ENCODE measurements around the gene EIF3CL.
"Not testable (repeated sequence)": the region's sequence is repeated elsewhere in the genome, so short reads cannot be mapped to it uniquely, and the experiment has no call there.

Gene EIF3CL

GRCh38 chr16:28413585-28413984 is 9.9 kb upstream of the EIF3CL start:
- not testable (repeated sequence) for H3K4me1 ChIP-seq (ENCODE audit: control insufficient read depth, insufficient read depth, low read length, poor library complexity, severe bottlenecking); H3K27ac ChIP-seq (ENCODE audit: low read depth, low read length, severe bottlenecking); H3K9me3 ChIP-seq (ENCODE audit: control insufficient read depth, low read length); H3K36me3 ChIP-seq (ENCODE audit: control insufficient read depth, insufficient read depth, low read length); H3K4me3 ChIP-seq (ENCODE audit: extremely low read depth, insufficient read depth, low read length, poor library complexity, severe bottlenecking)
- WGBS, 2 experiments (ENCODE audit: insufficient coverage in 2 of 2), result no CpG with 5 or more reads among the region's 7 CpGs

- not testable (repeated sequence) for H3K4me3 ChIP-seq (ENCODE audit: extremely low read depth, insufficient read depth, low read length, poor library complexity, severe bottlenecking); H3K27ac ChIP-seq (ENCODE audit: low read depth, low read length, severe bottlenecking); H3K36me3 ChIP-seq (ENCODE audit: control insufficient read depth, insufficient read depth, low read length); H3K4me1 ChIP-seq (ENCODE audit: control insufficient read depth, insufficient read depth, low read length, poor library complexity, severe bottlenecking); H3K9me3 ChIP-seq (ENCODE audit: control insufficient read depth, low read length)
- WGBS, 2 experiments (ENCODE audit: insufficient coverage in 2 of 2), result no CpG with 5 or more reads among the region's 5 CpGs
Measured at GRCh38 chr16:28392054-28392453, 11.6 kb downstream of the EIF3CL start.

- H3K4me3 ChIP-seq (ENCODE audit: extremely low read depth, insufficient read depth, low read length, poor library complexity, severe bottlenecking); H3K27ac ChIP-seq (ENCODE audit: low read depth, low read length, severe bottlenecking); H3K4me1 ChIP-seq (ENCODE audit: control insufficient read depth, insufficient read depth, low read length, poor library complexity, severe bottlenecking); H3K9me3 ChIP-seq (ENCODE audit: control insufficient read depth, low read length); H3K36me3 ChIP-seq (ENCODE audit: control insufficient read depth, insufficient read depth, low read length): not testable (repeated sequence)
- no CpG with 5 or more reads among the region's 10 CpGs for WGBS, 2 experiments (ENCODE audit: insufficient coverage in 2 of 2)
Measured at GRCh38 chr16:28382177-28382867, 21.3 kb downstream of the EIF3CL start.

DNA sequence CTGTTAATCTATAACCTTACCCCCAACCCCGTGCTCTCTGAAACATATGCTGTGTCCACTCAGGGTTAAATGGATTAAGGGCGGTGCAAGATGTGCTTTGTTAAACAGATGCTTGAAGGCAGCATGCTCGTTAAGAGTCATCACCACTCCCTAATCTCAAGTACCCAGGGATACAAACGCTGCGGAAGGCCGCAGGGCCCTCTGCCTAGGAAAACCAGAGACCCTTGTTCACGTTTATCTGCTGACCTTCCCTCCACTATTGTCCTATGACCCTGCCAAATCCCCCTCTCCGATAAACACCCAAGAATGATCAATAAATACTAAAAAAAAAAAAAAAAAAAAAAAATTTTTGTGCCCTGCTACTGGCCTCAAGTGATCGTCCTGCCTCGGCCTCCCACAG is 25.8 kb downstream of the EIF3CL start:
- not testable (repeated sequence) for H3K36me3 ChIP-seq (ENCODE audit: control insufficient read depth, insufficient read depth, low read length); H3K9me3 ChIP-seq (ENCODE audit: control insufficient read depth, low read length); H3K27ac ChIP-seq (ENCODE audit: low read depth, low read length, severe bottlenecking); H3K4me3 ChIP-seq (ENCODE audit: extremely low read depth, insufficient read depth, low read length, poor library complexity, severe bottlenecking); H3K4me1 ChIP-seq (ENCODE audit: control insufficient read depth, insufficient read depth, low read length, poor library complexity, severe bottlenecking)
- 100% methylated on average over 1 of the region's 10 CpGs; no CpG with 5 or more reads in 1 of the 2 experiments for WGBS, 2 experiments (ENCODE audit: insufficient coverage in 2 of 2)

GRCh38 chr16:28377108-28377625 is 26.5 kb downstream of the EIF3CL start:
- H3K27ac ChIP-seq (ENCODE audit: low read depth, low read length, severe bottlenecking); H3K9me3 ChIP-seq (ENCODE audit: control insufficient read depth, low read length); H3K4me1 ChIP-seq (ENCODE audit: control insufficient read depth, insufficient read depth, low read length, poor library complexity, severe bottlenecking); H3K36me3 ChIP-seq (ENCODE audit: control insufficient read depth, insufficient read depth, low read length); H3K4me3 ChIP-seq (ENCODE audit: extremely low read depth, insufficient read depth, low read length, poor library complexity, severe bottlenecking): not testable (repeated sequence)
- WGBS, 2 experiments (ENCODE audit: insufficient coverage in 2 of 2), result 97 to 100% methylated on average over 4 of the region's 38 CpGs

- no CpG with 5 or more reads among the region's 8 CpGs for WGBS, 2 experiments (ENCODE audit: insufficient coverage in 2 of 2)
- H3K36me3 ChIP-seq (ENCODE audit: control insufficient read depth, insufficient read depth, low read length); H3K9me3 ChIP-seq (ENCODE audit: control insufficient read depth, low read length); H3K4me3 ChIP-seq (ENCODE audit: extremely low read depth, insufficient read depth, low read length, poor library complexity, severe bottlenecking); H3K27ac ChIP-seq (ENCODE audit: low read depth, low read length, severe bottlenecking); H3K4me1 ChIP-seq (ENCODE audit: control insufficient read depth, insufficient read depth, low read length, poor library complexity, severe bottlenecking): not testable (repeated sequence)
Measured at GRCh38 chr16:28375115-28375514, 28.5 kb downstream of the EIF3CL start.

DNA sequence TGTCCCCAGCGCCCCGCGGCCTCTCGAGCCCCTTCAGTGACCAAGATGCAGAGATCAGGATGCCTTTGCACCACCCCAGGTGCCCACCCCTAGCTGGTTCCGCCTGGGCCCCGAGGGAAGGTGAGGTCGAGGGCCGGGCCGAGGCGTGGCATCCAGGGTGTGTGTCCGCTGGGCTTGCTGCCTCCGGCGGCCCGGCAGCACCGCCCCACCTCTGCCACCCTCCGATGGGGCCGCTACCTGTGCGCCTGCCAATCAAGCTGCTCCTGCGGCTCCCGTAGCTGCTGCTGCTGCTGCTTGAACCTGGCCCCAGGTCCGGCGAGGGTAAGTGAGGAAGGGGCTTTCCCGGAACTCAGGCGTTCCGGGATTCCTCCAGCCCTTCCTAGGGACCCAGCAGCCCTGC is 29.4 kb downstream of the EIF3CL start:
- H3K27ac ChIP-seq (ENCODE audit: low read depth, low read length, severe bottlenecking); H3K36me3 ChIP-seq (ENCODE audit: control insufficient read depth, insufficient read depth, low read length); H3K9me3 ChIP-seq (ENCODE audit: control insufficient read depth, low read length); H3K4me3 ChIP-seq (ENCODE audit: extremely low read depth, insufficient read depth, low read length, poor library complexity, severe bottlenecking); H3K4me1 ChIP-seq (ENCODE audit: control insufficient read depth, insufficient read depth, low read length, poor library complexity, severe bottlenecking): not testable (repeated sequence)
- WGBS, 2 experiments (ENCODE audit: insufficient coverage in 2 of 2), result no CpG with 5 or more reads among the region's 25 CpGs

- not testable (repeated sequence) for H3K4me3 ChIP-seq (ENCODE audit: extremely low read depth, insufficient read depth, low read length, poor library complexity, severe bottlenecking); H3K27ac ChIP-seq (ENCODE audit: low read depth, low read length, severe bottlenecking); H3K4me1 ChIP-seq (ENCODE audit: control insufficient read depth, insufficient read depth, low read length, poor library complexity, severe bottlenecking); H3K9me3 ChIP-seq (ENCODE audit: control insufficient read depth, low read length); H3K36me3 ChIP-seq (ENCODE audit: control insufficient read depth, insufficient read depth, low read length)
- 38 to 47% methylated on average over 3 of the region's 32 CpGs for WGBS, 2 experiments (ENCODE audit: insufficient coverage in 2 of 2)
Measured at GRCh38 chr16:28367926-28368325, 35.7 kb downstream of the EIF3CL start.

GRCh38 chr16:28364268-28365173 is 39.1 kb downstream of the EIF3CL start:
- not testable (repeated sequence) for H3K9me3 ChIP-seq (ENCODE audit: control insufficient read depth, low read length)
- WGBS, 2 experiments (ENCODE audit: insufficient coverage in 2 of 2), result no CpG with 5 or more reads among the region's 75 CpGs

GRCh38 chr16:28363408-28363807 is 40.2 kb downstream of the EIF3CL start, which contains the start of gene NPIPB6:
NPIPB6 (minus strand) TSS chr16:28363508; CDS start chr16:28362822, 686 bp downstream.
- H3K27ac ChIP-seq (ENCODE audit: low read depth, low read length, severe bottlenecking); H3K4me3 ChIP-seq (ENCODE audit: extremely low read depth, insufficient read depth, low read length, poor library complexity, severe bottlenecking); H3K4me1 ChIP-seq (ENCODE audit: control insufficient read depth, insufficient read depth, low read length, poor library complexity, severe bottlenecking); H3K9me3 ChIP-seq (ENCODE audit: control insufficient read depth, low read length); H3K36me3 ChIP-seq (ENCODE audit: control insufficient read depth, insufficient read depth, low read length): not testable (repeated sequence)
- no CpG with 5 or more reads among the region's 5 CpGs for WGBS, 2 experiments (ENCODE audit: insufficient coverage in 2 of 2)

More at GRCh38 chr16:28364268-28365173, 39.1 kb downstream of the EIF3CL start:
- not testable (repeated sequence) for H3K4me3 ChIP-seq (ENCODE audit: extremely low read depth, insufficient read depth, low read length, poor library complexity, severe bottlenecking); H3K27ac ChIP-seq (ENCODE audit: low read depth, low read length, severe bottlenecking); H3K4me1 ChIP-seq (ENCODE audit: control insufficient read depth, insufficient read depth, low read length, poor library complexity, severe bottlenecking); H3K36me3 ChIP-seq (ENCODE audit: control insufficient read depth, insufficient read depth, low read length)

- not testable (repeated sequence) for H3K4me1 ChIP-seq (ENCODE audit: control insufficient read depth, insufficient read depth, low read length, poor library complexity, severe bottlenecking); H3K36me3 ChIP-seq (ENCODE audit: control insufficient read depth, insufficient read depth, low read length); H3K4me3 ChIP-seq (ENCODE audit: extremely low read depth, insufficient read depth, low read length, poor library complexity, severe bottlenecking); H3K9me3 ChIP-seq (ENCODE audit: control insufficient read depth, low read length); H3K27ac ChIP-seq (ENCODE audit: low read depth, low read length, severe bottlenecking)
- WGBS, 2 experiments (ENCODE audit: insufficient coverage in 2 of 2), result no CpG with 5 or more reads among the region's 5 CpGs
Measured at GRCh38 chr16:28362600-28362999, 41.0 kb downstream of the EIF3CL start.

All from mesodermal cell (in vitro differentiated cells).